ENCODE results near the gene SUV39H2. TPM values are rescaled to one million over a fixed set of nuclear protein-coding genes. Genes with fewer than 3 reads are reported as not detected.

Gene SUV39H2
- total and polyA plus RNA-seq, 4 donors: 1.8 to 7.5 (median 2.9) TPM

DNA sequence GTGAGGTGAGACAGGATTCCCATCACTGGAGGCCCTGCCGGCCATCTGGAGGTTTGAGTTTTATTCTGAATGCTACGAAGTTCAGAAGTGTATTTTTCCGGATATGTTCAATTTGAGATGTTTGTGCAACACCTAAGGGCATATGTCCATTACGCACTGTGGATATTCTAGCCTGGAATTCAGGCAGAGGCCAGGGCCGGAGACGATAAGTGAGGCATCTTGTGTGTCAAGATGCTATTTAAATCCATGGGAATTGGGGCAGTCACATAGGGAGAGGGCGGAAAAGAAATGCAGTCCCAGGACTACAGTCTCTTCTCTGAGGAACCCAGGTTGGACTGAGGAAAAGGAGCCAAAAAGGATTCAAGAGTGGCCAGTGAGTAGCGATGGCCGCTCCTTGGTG is 1.9 kb upstream of the SUV39H2 start:
- WGBS: 92% methylated on average over 9 of the region's 9 CpGs

DNA sequence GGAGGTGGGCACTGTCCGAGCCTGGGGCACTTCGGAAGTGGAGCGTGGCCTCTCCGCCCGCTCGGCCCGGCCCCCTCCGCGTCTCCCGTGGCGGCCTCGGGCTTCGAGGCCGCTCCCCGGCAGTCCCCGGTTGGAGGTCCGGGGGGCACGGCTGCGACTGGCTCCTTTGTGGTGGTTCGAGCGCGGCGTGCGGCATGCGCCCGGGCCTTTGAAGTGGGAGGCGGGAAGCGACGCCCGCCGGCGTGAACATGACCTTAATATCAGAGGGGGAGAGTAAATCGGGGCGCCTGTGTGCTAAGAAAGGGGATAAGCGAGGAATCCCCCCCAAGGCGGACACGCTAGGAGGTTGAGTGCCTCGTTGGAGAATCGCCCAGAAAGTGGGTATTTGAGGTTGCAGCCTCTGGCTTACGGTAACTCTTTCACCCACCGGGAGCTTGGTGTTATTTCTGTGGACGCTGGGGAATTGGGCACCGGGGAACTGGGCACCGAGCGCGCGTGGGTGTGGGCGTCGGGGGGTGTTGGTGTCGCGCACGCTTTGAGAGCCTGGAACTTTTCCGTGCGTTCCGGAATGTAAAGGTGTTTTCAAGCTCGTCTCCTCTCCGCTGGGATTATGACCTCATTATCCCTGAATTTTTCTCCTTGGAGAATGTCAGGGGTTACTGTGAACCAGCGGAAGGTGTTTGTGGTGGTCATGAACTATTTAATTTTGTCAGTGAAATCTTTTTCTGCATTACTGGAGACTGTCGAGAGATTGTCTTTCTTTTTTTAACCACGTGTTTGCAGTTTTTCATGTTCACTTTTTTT is 660 bp downstream of the SUV39H2 start:
- under 1% methylated on average over 60 of the region's 60 CpGs for WGBS
- H3K27me3 ChIP-seq (ENCODE audit: control insufficient read depth in 4 of 4, insufficient read depth in 4 of 4, low read length in 3 of 4): no peaks in the 10 kb centered on the region
- peak overlapping the region; percentile 89 to 97 for H3K27ac ChIP-seq (ENCODE audit: low read depth in 1 of 2, low read length in 2 of 2)
- H3K4me3 ChIP-seq (ENCODE audit: low read depth in 1 of 3, low read length in 3 of 3): peak overlapping the region; percentile 50 to 99 (median 94)
- peak; percentile 43 for DNase-seq (ENCODE audit: low spot score)
- H3K36me3 ChIP-seq (ENCODE audit: control insufficient read depth in 4 of 4, insufficient read depth in 3 of 4, low read depth in 1 of 4, low read length in 3 of 4): peaks cover 0 to 2% (median 0%) of the 10 kb centered on the region in 4 donors
- no peaks in the 10 kb centered on the region for H3K9me3 ChIP-seq (ENCODE audit: control insufficient read depth in 4 of 4, low read length in 3 of 4)
- peaks cover 2 to 18% (median 8%) of the 10 kb centered on the region in 4 donors for H3K4me1 ChIP-seq (ENCODE audit: control insufficient read depth in 4 of 4, insufficient read depth in 4 of 4, low read length in 3 of 4)
- H3K9ac ChIP-seq (ENCODE audit: low read depth in 1 of 2, low read length in 2 of 2): peak overlapping the region; percentile 21 to 73
- TF ChIP-seq FOXA2 (IDR thresholded peaks at IDR 0.05): no peak
- no peak for TF ChIP-seq RXRA (IDR thresholded peaks at IDR 0.05)
- no peak for TF ChIP-seq NR2F2 (IDR thresholded peaks at IDR 0.05)
- no peak for TF ChIP-seq TAF1 (conservative IDR thresholded peaks at IDR 0.05)
- no peak for TF ChIP-seq JUND (IDR thresholded peaks at IDR 0.05)
- no peak for TF ChIP-seq FOXA1 (IDR thresholded peaks at IDR 0.05)
- TF ChIP-seq, protein P1, sequence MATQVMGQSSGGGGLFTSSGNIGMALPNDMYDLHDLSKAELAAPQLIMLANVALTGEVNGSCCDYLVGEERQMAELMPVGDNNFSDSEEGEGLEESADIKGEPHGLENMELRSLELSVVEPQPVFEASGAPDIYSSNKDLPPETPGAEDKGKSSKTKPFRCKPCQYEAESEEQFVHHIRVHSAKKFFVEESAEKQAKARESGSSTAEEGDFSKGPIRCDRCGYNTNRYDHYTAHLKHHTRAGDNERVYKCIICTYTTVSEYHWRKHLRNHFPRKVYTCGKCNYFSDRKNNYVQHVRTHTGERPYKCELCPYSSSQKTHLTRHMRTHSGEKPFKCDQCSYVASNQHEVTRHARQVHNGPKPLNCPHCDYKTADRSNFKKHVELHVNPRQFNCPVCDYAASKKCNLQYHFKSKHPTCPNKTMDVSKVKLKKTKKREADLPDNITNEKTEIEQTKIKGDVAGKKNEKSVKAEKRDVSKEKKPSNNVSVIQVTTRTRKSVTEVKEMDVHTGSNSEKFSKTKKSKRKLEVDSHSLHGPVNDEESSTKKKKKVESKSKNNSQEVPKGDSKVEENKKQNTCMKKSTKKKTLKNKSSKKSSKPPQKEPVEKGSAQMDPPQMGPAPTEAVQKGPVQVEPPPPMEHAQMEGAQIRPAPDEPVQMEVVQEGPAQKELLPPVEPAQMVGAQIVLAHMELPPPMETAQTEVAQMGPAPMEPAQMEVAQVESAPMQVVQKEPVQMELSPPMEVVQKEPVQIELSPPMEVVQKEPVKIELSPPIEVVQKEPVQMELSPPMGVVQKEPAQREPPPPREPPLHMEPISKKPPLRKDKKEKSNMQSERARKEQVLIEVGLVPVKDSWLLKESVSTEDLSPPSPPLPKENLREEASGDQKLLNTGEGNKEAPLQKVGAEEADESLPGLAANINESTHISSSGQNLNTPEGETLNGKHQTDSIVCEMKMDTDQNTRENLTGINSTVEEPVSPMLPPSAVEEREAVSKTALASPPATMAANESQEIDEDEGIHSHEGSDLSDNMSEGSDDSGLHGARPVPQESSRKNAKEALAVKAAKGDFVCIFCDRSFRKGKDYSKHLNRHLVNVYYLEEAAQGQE (IDR thresholded peaks at IDR 0.05): no peak
- TF ChIP-seq YY1 (IDR thresholded peaks at IDR 0.05): no peak
- TF ChIP-seq HNF4G (IDR thresholded peaks at IDR 0.05): no peak

More for the DNA sequence above, 1.9 kb upstream of the SUV39H2 start:
- no peak overlapping the region for H3K27ac ChIP-seq (ENCODE audit: low read depth in 1 of 2, low read length in 2 of 2)
- H3K27me3 ChIP-seq (ENCODE audit: control insufficient read depth in 4 of 4, insufficient read depth in 4 of 4, low read length in 3 of 4): no peaks in the 10 kb centered on the region
- TF ChIP-seq HNF4A (conservative IDR thresholded peaks at IDR 0.05) (no peak), YY1 (IDR thresholded peaks at IDR 0.05) (no peak), NR2F2 (IDR thresholded peaks at IDR 0.05) (no peak), SP1 (IDR thresholded peaks at IDR 0.05) (no peak), HNF4G (IDR thresholded peaks at IDR 0.05) (no peak), FOXA2 (IDR thresholded peaks at IDR 0.05) (no peak)
- TF ChIP-seq, protein P2, sequence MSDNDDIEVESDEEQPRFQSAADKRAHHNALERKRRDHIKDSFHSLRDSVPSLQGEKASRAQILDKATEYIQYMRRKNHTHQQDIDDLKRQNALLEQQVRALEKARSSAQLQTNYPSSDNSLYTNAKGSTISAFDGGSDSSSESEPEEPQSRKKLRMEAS (IDR thresholded peaks at IDR 0.05): no peak
- H3K9me3 ChIP-seq (ENCODE audit: control insufficient read depth in 4 of 4, low read length in 3 of 4): no peaks in the 10 kb centered on the region
- no peak for DNase-seq (ENCODE audit: low spot score)
- peaks cover 0 to 2% (median 0%) of the 10 kb centered on the region in 4 donors for H3K36me3 ChIP-seq (ENCODE audit: control insufficient read depth in 4 of 4, insufficient read depth in 3 of 4, low read depth in 1 of 4, low read length in 3 of 4)
- H3K4me1 ChIP-seq (ENCODE audit: control insufficient read depth in 4 of 4, insufficient read depth in 4 of 4, low read length in 3 of 4): peaks cover 2 to 18% (median 8%) of the 10 kb centered on the region in 4 donors
- no peak overlapping the region for H3K4me3 ChIP-seq (ENCODE audit: low read depth in 1 of 3, low read length in 3 of 3)
- H3K9ac ChIP-seq (ENCODE audit: low read depth in 1 of 2, low read length in 2 of 2): no peak overlapping the region

DNA sequence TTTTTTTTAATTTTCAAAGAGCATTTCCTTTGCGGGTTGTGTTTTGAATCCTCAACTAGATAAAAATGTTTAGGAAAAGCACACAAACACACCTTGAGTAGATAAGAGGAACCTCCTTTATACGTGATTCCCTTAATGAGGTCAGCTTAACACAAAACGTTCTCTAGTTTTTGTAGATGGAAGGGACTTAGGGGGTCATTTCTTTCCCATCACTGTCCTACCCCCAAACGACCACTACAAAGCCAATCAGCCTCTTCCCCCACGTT is 1.2 kb downstream of the SUV39H2 start:
- 5% methylated on average over 5 of the region's 5 CpGs for WGBS
- Histone ChIP-seq H3K27ac (ENCODE audit: low read depth in 1 of 2, low read length in 2 of 2) (no peak overlapping the region), H3K36me3 (ENCODE audit: control insufficient read depth in 4 of 4, insufficient read depth in 3 of 4, low read depth in 1 of 4, low read length in 3 of 4) (no peaks in the 10 kb centered on the region), H3K9me3 (ENCODE audit: control insufficient read depth in 4 of 4, low read length in 3 of 4) (no peaks in the 10 kb centered on the region), H3K9ac (ENCODE audit: low read depth in 1 of 2, low read length in 2 of 2) (peak overlapping the region in 1 of 2 donors; percentile 21), H3K27me3 (ENCODE audit: control insufficient read depth in 4 of 4, insufficient read depth in 4 of 4, low read length in 3 of 4) (no peaks in the 10 kb centered on the region), H3K4me3 (ENCODE audit: low read depth in 1 of 3, low read length in 3 of 3) (peak overlapping the region in 2 of 3 donors; percentile 50 to 99), H3K4me1 (ENCODE audit: control insufficient read depth in 4 of 4, insufficient read depth in 4 of 4, low read length in 3 of 4) (peaks cover 2 to 18% (median 8%) of the 10 kb centered on the region in 4 donors)
- DNase-seq (ENCODE audit: low spot score): no peak
- TF ChIP-seq YY1 (IDR thresholded peaks at IDR 0.05) (no peak), SP1 (IDR thresholded peaks at IDR 0.05) (no peak), NR2F2 (IDR thresholded peaks at IDR 0.05) (no peak)
- TF ChIP-seq, protein P3, sequence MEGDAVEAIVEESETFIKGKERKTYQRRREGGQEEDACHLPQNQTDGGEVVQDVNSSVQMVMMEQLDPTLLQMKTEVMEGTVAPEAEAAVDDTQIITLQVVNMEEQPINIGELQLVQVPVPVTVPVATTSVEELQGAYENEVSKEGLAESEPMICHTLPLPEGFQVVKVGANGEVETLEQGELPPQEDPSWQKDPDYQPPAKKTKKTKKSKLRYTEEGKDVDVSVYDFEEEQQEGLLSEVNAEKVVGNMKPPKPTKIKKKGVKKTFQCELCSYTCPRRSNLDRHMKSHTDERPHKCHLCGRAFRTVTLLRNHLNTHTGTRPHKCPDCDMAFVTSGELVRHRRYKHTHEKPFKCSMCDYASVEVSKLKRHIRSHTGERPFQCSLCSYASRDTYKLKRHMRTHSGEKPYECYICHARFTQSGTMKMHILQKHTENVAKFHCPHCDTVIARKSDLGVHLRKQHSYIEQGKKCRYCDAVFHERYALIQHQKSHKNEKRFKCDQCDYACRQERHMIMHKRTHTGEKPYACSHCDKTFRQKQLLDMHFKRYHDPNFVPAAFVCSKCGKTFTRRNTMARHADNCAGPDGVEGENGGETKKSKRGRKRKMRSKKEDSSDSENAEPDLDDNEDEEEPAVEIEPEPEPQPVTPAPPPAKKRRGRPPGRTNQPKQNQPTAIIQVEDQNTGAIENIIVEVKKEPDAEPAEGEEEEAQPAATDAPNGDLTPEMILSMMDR (IDR thresholded peaks at IDR 0.05; ENCODE audit: low read depth, low read length, missing input control): no peak
- TF ChIP-seq, protein P4, sequence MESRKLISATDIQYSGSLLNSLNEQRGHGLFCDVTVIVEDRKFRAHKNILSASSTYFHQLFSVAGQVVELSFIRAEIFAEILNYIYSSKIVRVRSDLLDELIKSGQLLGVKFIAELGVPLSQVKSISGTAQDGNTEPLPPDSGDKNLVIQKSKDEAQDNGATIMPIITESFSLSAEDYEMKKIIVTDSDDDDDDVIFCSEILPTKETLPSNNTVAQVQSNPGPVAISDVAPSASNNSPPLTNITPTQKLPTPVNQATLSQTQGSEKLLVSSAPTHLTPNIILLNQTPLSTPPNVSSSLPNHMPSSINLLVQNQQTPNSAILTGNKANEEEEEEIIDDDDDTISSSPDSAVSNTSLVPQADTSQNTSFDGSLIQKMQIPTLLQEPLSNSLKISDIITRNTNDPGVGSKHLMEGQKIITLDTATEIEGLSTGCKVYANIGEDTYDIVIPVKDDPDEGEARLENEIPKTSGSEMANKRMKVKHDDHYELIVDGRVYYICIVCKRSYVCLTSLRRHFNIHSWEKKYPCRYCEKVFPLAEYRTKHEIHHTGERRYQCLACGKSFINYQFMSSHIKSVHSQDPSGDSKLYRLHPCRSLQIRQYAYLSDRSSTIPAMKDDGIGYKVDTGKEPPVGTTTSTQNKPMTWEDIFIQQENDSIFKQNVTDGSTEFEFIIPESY (IDR thresholded peaks at IDR 0.05): no peak
- TF ChIP-seq, protein P5, sequence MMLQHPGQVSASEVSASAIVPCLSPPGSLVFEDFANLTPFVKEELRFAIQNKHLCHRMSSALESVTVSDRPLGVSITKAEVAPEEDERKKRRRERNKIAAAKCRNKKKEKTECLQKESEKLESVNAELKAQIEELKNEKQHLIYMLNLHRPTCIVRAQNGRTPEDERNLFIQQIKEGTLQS (IDR thresholded peaks at IDR 0.05): no peak
- TF ChIP-seq, protein P2 (IDR thresholded peaks at IDR 0.05): no peak
